NCI-H128 (cell line): ENCODE results near the gene FERMT3.

ENCODE experiments used
- DNase-seq: peaks from one replicate; lab custom pipeline; 2025; ENCODE audit not compliant: unreplicated experiment; lab: John Stamatoyannopoulos, UW

FERMT3 gene

GRCh38 chr11:64247729-64248531, 41.4 kb downstream of the FERMT3 start:
- no peak for DNase-seq

GRCh38 chr11:64248578-64248977, 42.1 kb downstream of the FERMT3 start:
- no peak for DNase-seq

DNA sequence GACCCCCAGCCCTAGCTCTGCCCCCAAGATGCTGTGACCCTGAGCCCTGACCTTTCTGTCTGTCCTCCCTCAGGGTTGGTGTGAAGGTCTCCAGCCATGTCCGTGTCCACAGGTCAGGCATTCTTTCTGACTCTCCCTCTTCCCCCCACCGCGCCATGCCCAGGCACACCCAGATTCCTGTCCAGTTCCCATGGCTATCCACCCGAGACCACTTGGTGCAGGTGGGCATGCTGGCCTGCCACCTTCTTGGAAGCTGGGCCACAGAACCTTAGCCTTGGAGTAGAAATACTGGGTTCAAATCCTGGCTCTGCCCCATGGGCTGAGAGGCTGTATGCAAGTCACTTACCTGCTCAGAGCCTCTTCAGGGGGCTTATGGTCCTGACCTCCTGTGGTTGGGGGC, 42.5 kb downstream of the FERMT3 start:
- DNase-seq: no peak

GRCh38 chr11:64249563-64250414, 43.3 kb downstream of the FERMT3 start:
- no peak for DNase-seq

GRCh38 chr11:64250415-64251015, 44.0 kb downstream of the FERMT3 start:
- DNase-seq: no peak

DNA sequence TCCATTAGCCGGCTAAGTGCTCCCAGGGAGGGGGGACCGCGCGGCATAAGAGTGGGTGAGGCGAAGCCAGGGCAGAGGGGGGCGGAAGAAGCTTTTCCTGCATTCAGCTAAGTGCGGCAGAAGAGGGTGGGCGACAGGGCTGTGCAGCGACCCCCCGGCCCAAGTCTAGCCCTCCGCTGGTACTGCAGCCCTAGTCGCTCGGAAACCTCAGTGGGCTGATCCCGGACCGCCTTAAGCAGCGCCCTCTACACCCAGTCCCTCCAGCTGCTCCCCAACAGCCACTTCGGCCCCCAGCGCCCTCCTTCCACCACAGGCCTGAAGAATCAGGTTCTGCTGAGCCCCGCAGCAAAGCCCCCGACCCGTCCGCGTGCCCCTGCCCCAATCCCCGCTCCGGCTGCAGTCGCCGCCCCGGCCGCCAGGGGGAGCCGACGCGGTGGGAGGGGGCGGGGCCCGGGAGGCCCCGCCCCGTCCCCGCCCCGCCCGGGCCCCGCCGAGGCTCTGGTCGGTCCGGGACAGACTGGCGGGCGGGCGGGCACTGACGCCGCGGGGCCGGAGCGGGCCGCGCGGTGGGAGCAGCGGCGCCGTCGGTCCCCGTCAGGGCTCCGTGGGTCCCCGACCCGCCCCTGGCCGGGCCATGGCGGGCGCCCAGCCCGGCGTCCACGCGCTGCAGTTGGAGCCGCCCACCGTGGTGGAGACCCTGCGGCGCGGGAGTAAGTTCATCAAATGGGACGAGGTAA, 44.7 kb downstream of the FERMT3 start, which contains the start of gene PLCB3:
PLCB3 (plus strand) TSS at position 515 of the 737 bp plus-strand sequence; CDS start at position 635, 120 bp downstream.
- DNase-seq: no peak

GRCh38 chr11:64251753-64252002, 45.2 kb downstream of the FERMT3 start:
- DNase-seq: no peak

GRCh38 chr11:64252003-64252872, 45.7 kb downstream of the FERMT3 start:
- DNase-seq: no peak

DNA sequence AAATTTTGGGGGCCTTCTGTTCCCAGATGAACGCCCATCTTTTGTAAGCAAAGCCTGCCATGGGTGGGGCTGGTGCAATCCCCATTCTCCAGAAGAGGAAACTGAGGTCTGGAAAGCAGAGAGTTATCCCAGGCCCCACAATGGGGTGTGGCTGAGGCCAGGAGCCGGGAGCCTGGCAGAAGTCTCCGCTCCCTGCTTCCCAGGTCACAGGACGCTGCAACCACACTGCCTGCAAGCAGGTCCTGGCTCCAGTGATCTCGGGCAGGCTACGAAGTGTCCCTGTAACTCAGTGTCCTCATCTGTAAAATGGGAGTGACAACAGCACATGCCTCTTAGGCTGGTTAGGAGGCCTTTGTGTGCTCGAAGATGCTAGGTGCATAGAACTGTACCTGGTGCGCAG, 46.5 kb downstream of the FERMT3 start:
- DNase-seq: no peak

GRCh38 chr11:64253481-64253880, 47.0 kb downstream of the FERMT3 start:
- DNase-seq: no peak

GRCh38 chr11:64254326-64254725, 47.8 kb downstream of the FERMT3 start:
- no peak for DNase-seq

GRCh38 chr11:64255135-64256128, 48.9 kb downstream of the FERMT3 start:
- no peak for DNase-seq

GRCh38 chr11:64256300-64256699, 49.8 kb downstream of the FERMT3 start:
- DNase-seq: no peak

- no peak for DNase-seq
Measured at GRCh38 chr11:64258356-64258755, 51.8 kb downstream of the FERMT3 start.

- no peak for DNase-seq
Measured at GRCh38 chr11:64258946-64259532, 52.5 kb downstream of the FERMT3 start.

GRCh38 chr11:64259533-64260067, 53.1 kb downstream of the FERMT3 start:
- no peak for DNase-seq

DNA sequence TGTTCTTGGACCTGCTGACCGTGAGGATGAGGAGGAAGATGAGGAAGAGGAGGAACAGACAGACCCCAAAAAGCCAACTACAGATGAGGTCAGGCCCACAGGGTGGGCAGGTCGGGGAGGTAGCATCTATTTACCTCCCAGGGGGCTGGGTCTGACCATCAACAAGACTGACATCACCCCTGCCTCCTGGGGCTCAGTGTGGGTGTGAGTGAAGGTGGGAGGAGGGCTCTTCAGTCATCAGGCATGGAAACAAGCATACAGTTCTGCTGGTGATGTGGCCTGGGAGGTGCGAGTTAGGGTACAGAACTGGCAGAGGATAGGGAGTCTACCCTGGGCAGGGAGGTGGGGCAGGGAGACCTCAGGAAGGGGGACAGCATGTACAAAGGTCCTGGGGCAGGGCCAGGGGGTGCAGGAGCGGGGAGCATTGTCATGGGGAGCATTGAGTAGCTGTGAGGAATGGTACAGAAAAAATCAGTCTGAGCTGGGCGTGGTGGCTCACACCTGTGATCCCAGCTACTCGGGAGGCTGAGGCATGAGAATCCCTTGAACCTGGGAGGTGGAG, 53.7 kb downstream of the FERMT3 start:
- DNase-seq: no peak

DNA sequence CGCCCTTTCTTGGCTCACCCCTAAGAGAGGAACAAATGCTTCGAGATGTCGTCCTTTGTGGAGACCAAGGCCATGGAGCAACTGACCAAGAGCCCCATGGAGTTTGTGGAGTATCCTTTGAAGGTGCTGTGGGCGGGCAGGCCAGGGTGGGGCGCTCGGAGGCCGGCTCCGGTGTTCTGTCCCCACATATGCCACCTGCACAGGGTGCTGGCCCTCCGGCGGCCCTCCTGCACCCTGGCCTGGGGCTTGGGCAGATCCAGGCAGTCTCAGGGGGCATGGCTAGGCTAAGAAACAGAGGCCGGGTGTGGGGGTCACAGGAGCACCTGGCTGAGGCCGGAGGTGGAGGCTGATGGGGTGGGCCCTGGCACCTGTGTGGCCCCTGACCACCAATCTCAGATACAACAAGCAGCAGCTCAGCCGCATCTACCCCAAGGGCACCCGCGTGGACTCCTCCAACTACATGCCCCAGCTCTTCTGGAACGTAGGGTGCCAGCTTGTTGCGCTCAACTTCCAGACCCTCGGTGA, 55.1 kb downstream of the FERMT3 start:
- DNase-seq: no peak
